Transverse colon (tissue), 4 donors: ENCODE data around the gene IGLL5. TPM values are rescaled to one million over a fixed set of nuclear protein-coding genes. Genes with fewer than 3 reads are reported as not detected.

Source experiments
- DNase-seq: peaks from one replicate; pipeline ENCODE4 v3.0.0-alpha.2; 2019
- H3K27ac ChIP-seq, 4 donors: fragments of 200-600 bp; sonication (generic); 2 replicates each; pipeline ENCODE4 v1.5.1; 2016 to 2018; ENCODE audit warnings: inconsistent platforms in 4 of 4
- H3K27me3 ChIP-seq: fragments of 200-600 bp; sonication (generic); 2 replicates; pipeline ENCODE4 v1.5.1; 2017; ENCODE audit warnings: inconsistent platforms
- H3K36me3 ChIP-seq, 4 donors: fragments of 200-600 bp; sonication (generic); 2 replicates each; pipeline ENCODE4 v1.5.1; 2017 to 2019; ENCODE audit warnings: inconsistent platforms in 4 of 4
- H3K4me1 ChIP-seq, 4 donors: fragments of 200-600 bp; sonication (generic); 2 replicates each; pipeline ENCODE4 v1.5.1; 2017 to 2020; ENCODE audit warnings: inconsistent platforms in 4 of 4
- H3K4me3 ChIP-seq, 4 donors: fragments of 200-600 bp; sonication (generic); 1 replicate in 1 of 4; 2 replicates in 3 of 4; pipeline versions ENCODE4 v1.5.1 to v1.6.1; 2017 to 2019; ENCODE audit warnings: inconsistent platforms in 4 of 4
- H3K9me3 ChIP-seq, 2 donors: fragments of 200-600 bp; sonication (generic); 2 replicates each; pipeline ENCODE4 v1.5.1; 2017 to 2019; ENCODE audit warnings: inconsistent platforms in 2 of 2
- CTCF ChIP-seq, 5 experiments: fragments of 200-600 bp in 3 of 5; fragments of 450-650 bp in 2 of 5; sonication (generic) in 3 of 5; IDR thresholded peaks; 1 replicate in 2 of 5; 2 replicates in 3 of 5; pipeline ENCODE4 v1.5.1; 2016 to 2017; ENCODE audit warnings: antibody characterized with exemption in 5 of 5, inconsistent platforms in 3 of 5, mild to moderate bottlenecking in 2 of 5, moderate library complexity in 1 of 5
- EP300 ChIP-seq: sonication (generic); formaldehyde crosslinking; IDR thresholded peaks from one replicate; pipeline ENCODE4 v1.6.1; 2017; ENCODE audit warnings: antibody characterized with exemption, low read depth
- POLR2A ChIP-seq: fragments of 450-650 bp; IDR thresholded peaks from one replicate; pipeline ENCODE4 v1.6.1; 2016; ENCODE audit warnings: antibody characterized with exemption, mild to moderate bottlenecking, moderate library complexity
- POLR2AphosphoS5 ChIP-seq, 3 donors: sonication (generic); formaldehyde crosslinking; IDR thresholded peaks; one replicate each; pipeline ENCODE4 v1.6.1; 2016; ENCODE audit warnings: antibody characterized with exemption in 3 of 3
- WGBS, 2 donors: methylation state at CpG; one replicate each; pipeline ENCODE4 v1.1.5; 2018; ENCODE audit warnings: low coverage in 1 of 2; 5-methylcytosine and 5-hydroxymethylcytosine counted together
- in situ Hi-C, 4 donors: fragments of 200-750 bp; cut with MboI; loops; one replicate each; pipeline versions ENCODE4 v1.15.0 to v1.15.1; 2017; ENCODE audit warnings: low sequenced_read_pairs in 3 of 4, low pct_ligation_motif_present in 1 of 4, low pct_unique_long_range_greater_than_20kb in 1 of 4
- intact Hi-C: fragments of 100-400 bp; cut with DNase I; formaldehyde crosslinking; loops from one replicate; pipeline ENCODE4 v1.15.1; 2023; ENCODE audit warnings: low total_unique reads
- total RNA-seq, 4 donors: library from RNA; depleted of rRNA; stranded (reverse); fragments of >200 nt; gene quantifications; one replicate each; pipeline ENCODE4 v1.1.0, GENCODE V29; 2016

IGLL5 gene
- total RNA-seq, 4 donors from 2014 or later = 14.9 to 104 (median 33.8) TPM; not detected in 1

GRCh38 chr22:22922954-22923319 lies 35.3 kb downstream of the IGLL5 start:
- WGBS, 2 donors = 73 to 83% methylated on average over 4 of the region's 4 CpGs
- peaks cover 0 to 4% (median 0%) of the 10 kb centered on the region in 4 donors for H3K4me1 ChIP-seq
- no peaks in the 10 kb centered on the region for H3K27me3 ChIP-seq
- intact Hi-C loops (no loop called here), in situ Hi-C loops (no loop called here)
- no peaks in the 10 kb centered on the region for H3K9me3 ChIP-seq
- no peak overlapping the region for H3K27ac ChIP-seq
- no peak overlapping the region for H3K4me3 ChIP-seq
- no peak for DNase-seq
- no peaks in the 10 kb centered on the region for H3K36me3 ChIP-seq
- no peak for TF ChIP-seq EP300
- TF ChIP-seq POLR2A = no peak
- TF ChIP-seq POLR2AphosphoS5 (IDR thresholded peaks at IDR 0.05) = no peak
- TF ChIP-seq CTCF (IDR thresholded peaks at IDR 0.05) = no peak

- TF ChIP-seq POLR2AphosphoS5 (IDR thresholded peaks at IDR 0.05) (no peak), POLR2A (no peak), EP300 (no peak), CTCF (IDR thresholded peaks at IDR 0.05) (no peak)
- no peak for DNase-seq
- no peak overlapping the region for H3K4me3 ChIP-seq
- intact Hi-C loops = no loop called here
- H3K36me3 ChIP-seq = no peaks in the 10 kb centered on the region
- WGBS, 2 donors = 94% methylated on average over 4 of the region's 4 CpGs; no CpG with 5 or more reads in 1 of the 2 donors
- H3K27ac ChIP-seq = no peak overlapping the region
- peaks cover 0 to 4% (median 0%) of the 10 kb centered on the region in 4 donors for H3K4me1 ChIP-seq
- H3K27me3 ChIP-seq = no peaks in the 10 kb centered on the region
- in situ Hi-C loops = no loop called here
- no peaks in the 10 kb centered on the region for H3K9me3 ChIP-seq
Observed at GRCh38 chr22:22923379-22923778, 35.8 kb downstream of the IGLL5 start.

GRCh38 chr22:22923930-22924329 lies 36.3 kb downstream of the IGLL5 start:
- Histone ChIP-seq H3K4me3 (no peak overlapping the region), H3K4me1 (peaks cover 0 to 4% (median 0%) of the 10 kb centered on the region in 4 donors), H3K9me3 (no peaks in the 10 kb centered on the region), H3K27ac (no peak overlapping the region), H3K27me3 (no peaks in the 10 kb centered on the region), H3K36me3 (no peaks in the 10 kb centered on the region)
- no peak for DNase-seq
- WGBS, 2 donors = 61% methylated on average over 4 of the region's 4 CpGs; no CpG with 5 or more reads in 1 of the 2 donors
- no peak for TF ChIP-seq POLR2AphosphoS5 (IDR thresholded peaks at IDR 0.05)
- no peak for TF ChIP-seq POLR2A
- TF ChIP-seq CTCF (IDR thresholded peaks at IDR 0.05) = no peak
- intact Hi-C loops = no loop called here
- in situ Hi-C loops = no loop called here

GRCh38 chr22:22924369-22925145 lies 36.9 kb downstream of the IGLL5 start:
- intact Hi-C loops = no loop called here
- no peak for TF ChIP-seq EP300
- TF ChIP-seq CTCF (IDR thresholded peaks at IDR 0.05) = no peak
- no peak for TF ChIP-seq POLR2AphosphoS5 (IDR thresholded peaks at IDR 0.05)
- no peak for TF ChIP-seq POLR2A
- in situ Hi-C loops = no loop called here
- no peak for DNase-seq
- 64 to 83% methylated on average over 5 to 9 of the region's 9 CpGs for WGBS, 2 donors
- Histone ChIP-seq H3K9me3 (no peaks in the 10 kb centered on the region), H3K36me3 (no peaks in the 10 kb centered on the region), H3K4me3 (no peak overlapping the region), H3K4me1 (peaks cover 0 to 4% (median 0%) of the 10 kb centered on the region in 4 donors), H3K27me3 (no peaks in the 10 kb centered on the region), H3K27ac (no peak overlapping the region)
